Rectal smooth muscle tissue (tissue), 1 donor: ENCODE data around the gene YPEL2.
A peak's percentile ranks its signal among the peaks of the same experiment; 100 is the strongest.
"Not testable (repeated sequence)": the region's sequence is repeated elsewhere in the genome, so short reads cannot be mapped to it uniquely, and the experiment has no call there.

ENCODE experiments used
- H3K27ac ChIP-seq: one replicate; pipeline ENCODE4 v1.7.0; 2013; ENCODE audit warnings: low read depth, low read length, inconsistent platforms
- H3K27me3 ChIP-seq: one replicate; pipeline ENCODE4 v1.7.0; 2013; ENCODE audit warnings: low read length; ENCODE audit not compliant: control insufficient read depth, insufficient read depth
- H3K36me3 ChIP-seq: one replicate; pipeline ENCODE4 v1.7.0; 2013; ENCODE audit warnings: low read length; ENCODE audit not compliant: control insufficient read depth, insufficient read depth
- H3K4me1 ChIP-seq: one replicate; pipeline ENCODE4 v1.7.0; 2013; ENCODE audit warnings: low read length; ENCODE audit not compliant: control insufficient read depth, insufficient read depth
- H3K4me3 ChIP-seq: one replicate; pipeline ENCODE4 v1.7.0; 2013; ENCODE audit warnings: low read length
- H3K9ac ChIP-seq: one replicate; pipeline ENCODE4 v1.7.0; 2013; ENCODE audit warnings: low read length

Gene YPEL2

GRCh38 chr17:59310263-59310920 is 21.1 kb upstream of the YPEL2 start:
- H3K27ac ChIP-seq: no peak overlapping the region
- H3K9ac ChIP-seq: no peak overlapping the region
- no peaks in the 10 kb centered on the region for H3K36me3 ChIP-seq
- H3K27me3 ChIP-seq: no peaks in the 10 kb centered on the region
- no peaks in the 10 kb centered on the region for H3K4me1 ChIP-seq
- H3K4me3 ChIP-seq: no peak overlapping the region

GRCh38 chr17:59311051-59311468 is 20.4 kb upstream of the YPEL2 start:
- Histone ChIP-seq H3K36me3 (no peaks in the 10 kb centered on the region), H3K9ac (no peak overlapping the region), H3K27me3 (no peaks in the 10 kb centered on the region), H3K4me1 (no peaks in the 10 kb centered on the region), H3K4me3 (no peak overlapping the region), H3K27ac (no peak overlapping the region)

- H3K36me3 ChIP-seq, H3K9ac ChIP-seq, H3K4me1 ChIP-seq, H3K4me3 ChIP-seq, H3K27me3 ChIP-seq, H3K27ac ChIP-seq: not testable (repeated sequence)
Observed at GRCh38 chr17:59311521-59311920, 19.9 kb upstream of the YPEL2 start.

GRCh38 chr17:59315866-59316265 is 15.6 kb upstream of the YPEL2 start:
- Histone ChIP-seq H3K9ac (no peak overlapping the region), H3K4me1 (no peaks in the 10 kb centered on the region), H3K4me3 (no peak overlapping the region), H3K36me3 (no peaks in the 10 kb centered on the region), H3K27me3 (no peaks in the 10 kb centered on the region), H3K27ac (no peak overlapping the region)

- Histone ChIP-seq H3K36me3 (no peaks in the 10 kb centered on the region), H3K9ac (no peak overlapping the region), H3K27me3 (no peaks in the 10 kb centered on the region), H3K4me3 (no peak overlapping the region), H3K4me1 (peaks cover 13% of the 10 kb centered on the region), H3K27ac (no peak overlapping the region)
Observed at GRCh38 chr17:59327121-59327980, 4.1 kb upstream of the YPEL2 start.

- no peak overlapping the region for H3K4me3 ChIP-seq
- no peak overlapping the region for H3K9ac ChIP-seq
- H3K4me1 ChIP-seq: peaks cover 16% of the 10 kb centered on the region
- no peak overlapping the region for H3K27ac ChIP-seq
- H3K27me3 ChIP-seq: no peaks in the 10 kb centered on the region
- H3K36me3 ChIP-seq: no peaks in the 10 kb centered on the region
Observed at GRCh38 chr17:59327981-59328290, 3.5 kb upstream of the YPEL2 start.

- Histone ChIP-seq H3K27me3 (no peaks in the 10 kb centered on the region), H3K27ac (peak overlapping the region; percentile 92), H3K9ac (no peak overlapping the region), H3K4me3 (no peak overlapping the region), H3K36me3 (no peaks in the 10 kb centered on the region), H3K4me1 (peaks cover 22% of the 10 kb centered on the region)
Observed at GRCh38 chr17:59328601-59329000, 2.9 kb upstream of the YPEL2 start.

GRCh38 chr17:59329176-59330052 is 2.0 kb upstream of the YPEL2 start:
- Histone ChIP-seq H3K9ac (no peak overlapping the region), H3K4me3 (peak overlapping the region; percentile 40), H3K4me1 (peaks cover 29% of the 10 kb centered on the region), H3K27me3 (no peaks in the 10 kb centered on the region), H3K36me3 (no peaks in the 10 kb centered on the region), H3K27ac (peak overlapping the region; percentile 92)

GRCh38 chr17:59330053-59330942 is 1.2 kb upstream of the YPEL2 start:
- peak overlapping the region; percentile 40 for H3K4me3 ChIP-seq
- peaks cover 29% of the 10 kb centered on the region for H3K4me1 ChIP-seq
- no peaks in the 10 kb centered on the region for H3K36me3 ChIP-seq
- H3K27ac ChIP-seq: peak overlapping the region; percentile 92
- H3K9ac ChIP-seq: no peak overlapping the region
- H3K27me3 ChIP-seq: no peaks in the 10 kb centered on the region

GRCh38 chr17:59331929-59332748 is 684 bp downstream of the YPEL2 start:
- peak overlapping the region; percentile 95 for H3K27ac ChIP-seq
- peaks cover 29% of the 10 kb centered on the region for H3K4me1 ChIP-seq
- no peaks in the 10 kb centered on the region for H3K36me3 ChIP-seq
- H3K4me3 ChIP-seq: peak overlapping the region; percentile 85
- H3K9ac ChIP-seq: peak overlapping the region; percentile 67
- H3K27me3 ChIP-seq: no peaks in the 10 kb centered on the region

- Histone ChIP-seq H3K9ac (peak overlapping the region; percentile 67), H3K4me3 (peak overlapping the region; percentile 85), H3K27ac (peak overlapping the region; percentile 95), H3K4me1 (peaks cover 29% of the 10 kb centered on the region), H3K27me3 (no peaks in the 10 kb centered on the region), H3K36me3 (no peaks in the 10 kb centered on the region)
Observed at GRCh38 chr17:59332749-59333377, 1.4 kb downstream of the YPEL2 start.
